SK-N-MC (cell line): ENCODE data around the gene LNPK.

ENCODE experiments used
- EZH2 ChIP-seq: fragments of 200-600 bp; sonication (generic); IDR thresholded peaks from one replicate; pipeline ENCODE4 v1.6.1; 2017; ENCODE audit warnings: antibody characterized with exemption
- FOXP2 ChIP-seq: optimal IDR thresholded peaks from 2 replicates; pipeline ENCODE3; 2011; ENCODE audit warnings: mild to moderate bottlenecking, moderate library complexity; ENCODE audit not compliant: insufficient read depth; ENCODE audit errors: extremely low read length, control extremely low read depth
- POLR2AphosphoS5 ChIP-seq: IDR thresholded peaks from 2 replicates; pipeline ENCODE4 v1.6.1; 2012; ENCODE audit warnings: mild to moderate bottlenecking, low read depth, low read length, borderline replicate concordance

DNA sequence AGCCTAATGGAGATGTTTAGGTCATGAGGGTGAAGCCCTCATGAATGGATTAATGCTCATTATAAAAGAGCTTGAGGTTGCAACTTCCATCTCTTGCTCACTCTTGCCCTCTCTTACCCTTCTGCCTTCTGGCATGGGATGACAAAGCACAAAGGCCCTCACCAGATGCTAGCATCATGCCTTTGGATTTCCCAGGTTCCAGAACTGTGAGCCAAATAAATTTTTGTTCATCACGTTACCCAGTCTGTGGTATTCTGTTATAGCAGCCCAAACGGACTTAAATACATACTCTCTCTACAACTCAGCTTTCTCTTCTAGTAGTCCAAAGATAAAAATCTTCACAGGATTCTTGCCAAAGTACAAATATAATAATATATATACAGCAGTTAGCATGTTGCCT is 75.8 kb downstream of the LNPK start:
- no peak for TF ChIP-seq EZH2
- TF ChIP-seq FOXP2 = no peak
- no peak for TF ChIP-seq POLR2AphosphoS5
